Measurements from ENCODE around the gene ATP2B2. TPM values are rescaled to one million over a fixed set of nuclear protein-coding genes. Genes with fewer than 3 reads are reported as not detected.

ATP2B2 gene
- total RNA-seq, 4 donors from 2014 or later = 0.11 to 0.42 (median 0.15) TPM; not detected in 1

GRCh38 chr3:10319804-10320203 is 185.6 kb downstream of the ATP2B2 start:
- H3K27me3 ChIP-seq = no peaks in the 10 kb centered on the region
- peaks cover 3 to 6% of the 10 kb centered on the region in 2 donors for H3K4me1 ChIP-seq
- H3K9me3 ChIP-seq = no peaks in the 10 kb centered on the region
- 3 to 5% methylated on average over 2 to 3 of the region's 3 CpGs for WGBS, 2 donors
- TF ChIP-seq, protein P1, sequence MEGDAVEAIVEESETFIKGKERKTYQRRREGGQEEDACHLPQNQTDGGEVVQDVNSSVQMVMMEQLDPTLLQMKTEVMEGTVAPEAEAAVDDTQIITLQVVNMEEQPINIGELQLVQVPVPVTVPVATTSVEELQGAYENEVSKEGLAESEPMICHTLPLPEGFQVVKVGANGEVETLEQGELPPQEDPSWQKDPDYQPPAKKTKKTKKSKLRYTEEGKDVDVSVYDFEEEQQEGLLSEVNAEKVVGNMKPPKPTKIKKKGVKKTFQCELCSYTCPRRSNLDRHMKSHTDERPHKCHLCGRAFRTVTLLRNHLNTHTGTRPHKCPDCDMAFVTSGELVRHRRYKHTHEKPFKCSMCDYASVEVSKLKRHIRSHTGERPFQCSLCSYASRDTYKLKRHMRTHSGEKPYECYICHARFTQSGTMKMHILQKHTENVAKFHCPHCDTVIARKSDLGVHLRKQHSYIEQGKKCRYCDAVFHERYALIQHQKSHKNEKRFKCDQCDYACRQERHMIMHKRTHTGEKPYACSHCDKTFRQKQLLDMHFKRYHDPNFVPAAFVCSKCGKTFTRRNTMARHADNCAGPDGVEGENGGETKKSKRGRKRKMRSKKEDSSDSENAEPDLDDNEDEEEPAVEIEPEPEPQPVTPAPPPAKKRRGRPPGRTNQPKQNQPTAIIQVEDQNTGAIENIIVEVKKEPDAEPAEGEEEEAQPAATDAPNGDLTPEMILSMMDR (IDR thresholded peaks at IDR 0.05) = no peak
- no peak for TF ChIP-seq POLR2A (IDR thresholded peaks at IDR 0.05)
- no peak for DNase-seq
- no peak overlapping the region for H3K27ac ChIP-seq
- H3K4me3 ChIP-seq (replicated peaks in 1 of 3) = peak overlapping the region; percentile 74 to 96 (median 95)
- intact Hi-C loops (cut with DNase I) = no loop called here
- H3K36me3 ChIP-seq = peaks cover 18 to 29% of the 10 kb centered on the region in 2 donors

- Histone ChIP-seq H3K27me3 (no peaks in the 10 kb centered on the region), H3K27ac (no peak overlapping the region), H3K36me3 (peaks cover 23 to 35% of the 10 kb centered on the region in 2 donors), H3K4me3 (replicated peaks in 1 of 3) (no peak overlapping the region), H3K4me1 (peaks cover 3 to 6% of the 10 kb centered on the region in 2 donors), H3K9me3 (no peaks in the 10 kb centered on the region)
- no peak for DNase-seq
- 66 to 71% methylated on average over 6 of the region's 6 CpGs for WGBS, 2 donors
- intact Hi-C loops (cut with DNase I) = no loop called here
- TF ChIP-seq, protein P1 (IDR thresholded peaks at IDR 0.05) = no peak
- TF ChIP-seq POLR2A (IDR thresholded peaks at IDR 0.05) = no peak
These were observed 186.1 kb downstream of the ATP2B2 start for GRCh38 chr3:10319251-10319650.

DNA sequence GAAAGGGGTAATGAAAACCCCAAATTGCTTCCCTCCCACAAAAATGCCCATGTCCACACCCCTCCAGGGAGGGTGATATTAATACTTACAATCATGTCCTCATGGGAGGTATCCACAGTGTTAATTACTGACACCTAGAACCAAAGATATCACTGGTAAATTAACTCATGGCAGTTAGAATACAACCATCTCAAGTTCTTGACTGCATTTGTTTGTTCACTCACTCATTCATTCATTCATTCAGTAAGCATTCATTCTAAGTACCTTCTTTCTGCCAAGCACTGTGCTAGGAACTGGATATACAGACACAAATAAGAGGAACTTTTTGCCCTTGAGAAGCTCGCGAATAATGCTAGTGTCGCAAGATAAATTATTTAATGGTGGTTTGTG is 187.4 kb downstream of the ATP2B2 start:
- Histone ChIP-seq H3K36me3 (peaks cover 36 to 48% of the 10 kb centered on the region in 2 donors), H3K27me3 (no peaks in the 10 kb centered on the region), H3K9me3 (no peaks in the 10 kb centered on the region), H3K4me3 (replicated peaks in 1 of 3) (no peak overlapping the region), H3K27ac (no peak overlapping the region), H3K4me1 (peaks cover 3 to 6% of the 10 kb centered on the region in 2 donors)
- intact Hi-C loops (cut with DNase I) = no loop called here
- WGBS, 2 donors = 93 to 95% methylated on average over 3 of the region's 3 CpGs
- DNase-seq = no peak
- no peak for TF ChIP-seq POLR2A (IDR thresholded peaks at IDR 0.05)
- TF ChIP-seq, protein P1 (IDR thresholded peaks at IDR 0.05) = no peak

DNA sequence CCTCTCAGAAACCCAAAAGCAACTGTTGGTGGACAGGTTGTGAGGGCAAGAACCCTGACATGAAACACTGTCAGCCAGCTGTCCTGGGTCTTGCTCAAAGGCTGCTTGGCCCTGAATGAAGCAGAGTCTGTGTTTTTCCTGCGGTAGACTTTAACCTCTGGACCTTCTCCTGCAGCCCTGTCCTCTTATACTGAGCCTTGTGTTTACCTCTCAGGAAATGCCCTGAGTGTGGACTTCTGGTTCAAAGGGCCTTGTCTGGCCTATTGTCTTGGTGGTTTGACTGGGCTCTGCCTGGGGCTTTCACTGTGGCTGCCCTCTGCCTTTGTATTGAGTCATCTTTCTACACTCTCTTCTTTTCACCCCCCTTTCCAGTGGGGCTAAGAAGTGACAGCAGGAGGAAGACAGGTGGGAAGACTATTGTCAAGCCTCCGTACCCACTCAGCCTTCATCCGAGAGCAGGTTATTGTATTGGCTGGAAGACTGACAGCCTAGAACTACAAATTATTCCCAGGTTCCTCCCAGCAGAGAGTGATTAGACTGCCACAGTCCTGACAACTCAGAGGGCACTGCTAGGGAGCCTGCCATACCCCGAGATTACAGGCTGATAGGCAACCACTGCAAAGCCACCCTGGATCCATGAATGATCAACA is 187.9 kb downstream of the ATP2B2 start:
- no peaks in the 10 kb centered on the region for H3K9me3 ChIP-seq
- no peak for TF ChIP-seq POLR2A (IDR thresholded peaks at IDR 0.05)
- TF ChIP-seq, protein P1 (IDR thresholded peaks at IDR 0.05) = no peak
- no peak overlapping the region for H3K27ac ChIP-seq
- H3K27me3 ChIP-seq = no peaks in the 10 kb centered on the region
- H3K4me3 ChIP-seq (replicated peaks in 1 of 3) = no peak overlapping the region
- no peak for DNase-seq
- intact Hi-C loops (cut with DNase I) = no loop called here
- peaks cover 3 to 6% of the 10 kb centered on the region in 2 donors for H3K4me1 ChIP-seq
- peaks cover 41 to 53% of the 10 kb centered on the region in 2 donors for H3K36me3 ChIP-seq
- 91% methylated on average over 4 of the region's 4 CpGs for WGBS, 2 donors

GRCh38 chr3:10315771-10316344 is 189.5 kb downstream of the ATP2B2 start:
- whole genome bisulfite sequencing, 2 donors = 81 to 87% methylated on average over 4 of the region's 4 CpGs
- no peak overlapping the region for H3K27ac ChIP-seq
- intact Hi-C loops (cut with DNase I) = no loop called here
- H3K27me3 ChIP-seq = no peaks in the 10 kb centered on the region
- no peak for DNase-seq
- no peak for TF ChIP-seq POLR2A (IDR thresholded peaks at IDR 0.05)
- TF ChIP-seq, protein P1 (IDR thresholded peaks at IDR 0.05) = no peak
- no peak overlapping the region for H3K4me3 ChIP-seq (replicated peaks in 1 of 3)
- H3K4me1 ChIP-seq = peaks cover 3 to 6% of the 10 kb centered on the region in 2 donors
- H3K9me3 ChIP-seq = no peaks in the 10 kb centered on the region
- peaks cover 55 to 69% of the 10 kb centered on the region in 2 donors for H3K36me3 ChIP-seq

Data from thyroid gland (tissue), 4 donors.